GM21576 (cell line): ENCODE results near the gene PIP5KL1.

Experiments used
- ATAC-seq: cut with Tn5 transposase; IDR thresholded peaks from one replicate; pipeline ENCODE4 v1.9.1; 2021; ENCODE audit warnings: mild to moderate bottlenecking, moderate library complexity; ENCODE audit not compliant: unreplicated experiment

PIP5KL1 gene

GRCh38 chr9:127875306-127875966 lies 55.1 kb downstream of the PIP5KL1 start:
- no peak for ATAC-seq

- no peak for ATAC-seq
These were observed 56.0 kb downstream of the PIP5KL1 start for GRCh38 chr9:127874301-127875221.

GRCh38 chr9:127873886-127874285 lies 56.7 kb downstream of the PIP5KL1 start:
- no peak for ATAC-seq

GRCh38 chr9:127873223-127873691 lies 57.3 kb downstream of the PIP5KL1 start:
- no peak for ATAC-seq

- ATAC-seq = no peak
These were observed 58.0 kb downstream of the PIP5KL1 start for GRCh38 chr9:127872369-127873222.

GRCh38 chr9:127871531-127871930 lies 59.0 kb downstream of the PIP5KL1 start:
- no peak for ATAC-seq

GRCh38 chr9:127870887-127871286 lies 59.7 kb downstream of the PIP5KL1 start:
- no peak for ATAC-seq
